ENCODE results near the gene ERRFI1. TPM values are rescaled to one million over a fixed set of nuclear protein-coding genes. Genes with fewer than 3 reads are reported as not detected.

Gene ERRFI1
- total RNA-seq, 4 donors from 2014 or later, result 26.4 to 96.8 (median 61.2) TPM

DNA sequence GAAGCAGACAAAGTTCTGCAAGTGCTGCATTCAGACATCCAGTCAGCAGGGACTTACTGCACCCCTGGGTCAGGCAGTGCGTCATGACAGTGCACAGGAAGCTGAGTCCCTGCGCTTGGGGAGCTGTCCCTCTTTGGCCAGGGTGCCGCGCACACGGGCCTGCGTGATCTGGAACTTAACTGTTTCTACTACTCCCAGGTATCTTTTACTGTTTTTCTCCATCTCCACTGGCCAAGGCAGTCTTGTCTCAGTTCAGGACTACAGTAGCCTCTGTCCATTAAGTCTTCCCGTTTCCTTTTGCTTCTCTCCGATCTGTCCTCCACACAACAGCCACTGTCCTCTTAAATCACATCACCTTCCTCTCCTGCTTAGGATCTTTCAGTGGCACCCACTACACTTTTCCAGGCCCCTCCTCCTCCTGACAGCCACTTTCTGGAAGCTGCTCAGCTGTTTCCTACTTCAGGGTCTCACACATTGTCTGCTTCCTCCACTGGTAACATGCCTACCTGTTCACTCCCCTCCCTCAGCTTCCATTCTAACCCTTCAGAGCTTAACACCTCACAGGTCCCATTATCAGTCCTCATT lies 15.9 kb downstream of the ERRFI1 start:
- no peak overlapping the region for H3K27ac ChIP-seq
- no peak overlapping the region for H3K4me3 ChIP-seq
- no peaks in the 10 kb centered on the region for H3K27me3 ChIP-seq
- peaks cover 0 to 46% (median 0%) of the 10 kb centered on the region in 3 donors for H3K36me3 ChIP-seq
- no peak for TF ChIP-seq POLR2A (IDR thresholded peaks at IDR 0.05)
- TF ChIP-seq CTCF (IDR thresholded peaks at IDR 0.05), result no peak
- H3K4me1 ChIP-seq, result peaks cover 0 to 17% (median 0%) of the 10 kb centered on the region in 4 donors
- H3K9me3 ChIP-seq, result no peaks in the 10 kb centered on the region
- no peak for DNase-seq

DNA sequence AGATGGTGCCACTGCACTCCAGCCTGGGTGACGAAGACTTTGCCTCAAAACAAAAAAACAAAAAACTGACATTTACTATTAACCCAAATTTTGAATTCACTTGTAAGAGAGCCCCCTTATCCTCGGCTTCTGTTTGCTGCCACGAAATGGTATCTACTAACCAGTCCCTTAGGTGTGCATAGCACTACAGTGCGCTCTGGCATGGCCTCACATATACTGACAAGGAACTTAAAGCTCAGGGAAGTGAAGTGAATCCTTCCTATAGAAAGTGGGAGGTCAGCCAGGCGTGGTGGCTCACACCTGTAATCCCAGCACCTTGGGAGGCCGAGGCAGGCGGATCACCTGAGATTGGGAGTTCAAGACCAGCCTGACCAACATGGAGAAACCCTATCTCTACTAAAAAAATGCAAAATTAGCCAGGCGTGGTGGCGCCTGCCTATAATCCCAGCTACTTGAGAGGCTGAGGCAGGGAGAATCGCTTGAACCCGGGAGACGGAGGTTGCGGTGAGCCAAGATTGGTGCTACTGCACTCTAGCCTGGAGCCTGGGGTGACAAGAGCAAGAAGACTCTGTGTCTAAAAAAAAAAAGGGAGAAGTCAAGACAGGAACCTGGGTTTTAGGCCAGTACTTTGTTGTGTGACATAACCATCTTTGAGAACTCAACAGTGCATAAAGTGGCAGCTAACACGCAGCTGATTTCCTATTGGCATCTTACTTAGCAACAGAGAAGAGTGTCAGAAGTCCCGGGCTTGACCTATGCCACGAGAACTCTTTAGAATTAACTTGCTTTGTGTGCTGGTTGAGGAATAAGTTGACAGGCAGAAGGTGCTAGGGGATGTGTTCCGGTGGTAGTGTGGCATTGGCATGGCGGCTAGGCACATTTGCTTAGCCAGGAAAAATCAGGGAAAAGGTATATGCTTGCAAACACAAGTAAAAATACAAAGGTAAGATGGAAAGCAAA lies 16.8 kb downstream of the ERRFI1 start:
- Histone ChIP-seq H3K36me3 (peaks cover 0 to 41% (median 0%) of the 10 kb centered on the region in 3 donors), H3K27ac (no peak overlapping the region)
- no peak for TF ChIP-seq CTCF (IDR thresholded peaks at IDR 0.05)
- no peak for TF ChIP-seq POLR2A (IDR thresholded peaks at IDR 0.05)

DNA sequence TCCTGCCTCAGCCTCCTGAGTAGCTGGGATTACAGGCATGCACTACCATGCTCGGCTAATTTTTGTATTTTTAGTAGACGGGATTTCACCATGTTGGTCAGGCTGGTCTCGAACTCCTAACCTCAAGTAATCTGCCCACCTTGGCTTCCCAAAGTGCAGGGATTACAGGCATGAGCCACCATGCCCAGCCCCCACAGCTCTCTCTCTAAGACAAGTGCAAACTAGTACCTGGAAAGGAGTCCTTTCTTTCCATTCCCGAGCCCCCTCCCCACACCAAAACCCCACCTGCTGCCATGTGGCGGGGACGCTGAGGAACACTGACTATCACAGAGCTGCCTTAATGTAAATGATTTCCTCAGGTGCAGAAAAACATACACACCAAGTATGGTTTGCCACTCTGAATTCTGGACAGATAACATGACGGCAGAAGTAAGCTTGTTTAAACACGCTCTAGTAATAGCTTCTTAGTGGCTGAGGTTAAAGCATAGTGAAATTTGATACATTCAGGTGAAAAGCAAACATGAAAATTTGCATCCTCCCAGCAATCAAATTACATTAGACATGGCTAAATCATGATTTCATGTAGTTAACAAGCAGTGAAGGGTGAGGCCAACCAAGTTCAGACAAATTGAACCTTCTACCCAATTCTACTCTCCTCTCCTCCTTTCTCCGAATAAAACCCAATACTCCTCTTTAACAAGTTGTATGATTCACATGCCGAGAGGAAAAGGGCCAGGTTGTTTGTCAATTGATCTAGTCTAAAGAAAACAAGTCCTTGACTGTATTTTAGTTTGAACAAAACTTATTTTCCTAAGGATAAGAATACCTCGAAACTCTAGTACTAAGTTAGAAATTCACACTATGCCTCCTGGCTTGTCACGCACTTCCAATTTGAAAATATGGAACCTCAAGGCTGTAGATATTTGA lies 19.8 kb downstream of the ERRFI1 start:
- Histone ChIP-seq H3K4me1 (peaks cover 0 to 9% (median 0%) of the 10 kb centered on the region in 4 donors), H3K9me3 (no peaks in the 10 kb centered on the region), H3K27me3 (no peaks in the 10 kb centered on the region), H3K36me3 (peaks cover 0 to 13% (median 0%) of the 10 kb centered on the region in 3 donors), H3K27ac (peak overlapping the region in 3 of 4 donors; percentile 21 to 78 (median 38)), H3K4me3 (no peak overlapping the region)
- DNase-seq, result no peak
- TF ChIP-seq POLR2A (IDR thresholded peaks at IDR 0.05) (no peak), CTCF (IDR thresholded peaks at IDR 0.05) (no peak)

More for the DNA sequence above, 16.8 kb downstream of the ERRFI1 start:
- H3K9me3 ChIP-seq, result no peaks in the 10 kb centered on the region
- H3K4me1 ChIP-seq, result peaks cover 0 to 10% (median 0%) of the 10 kb centered on the region in 4 donors
- H3K4me3 ChIP-seq, result no peak overlapping the region
- H3K27me3 ChIP-seq, result no peaks in the 10 kb centered on the region
- no peak for DNase-seq

GRCh38 chr1:8004803-8005573 lies 21.1 kb downstream of the ERRFI1 start:
- Histone ChIP-seq H3K27me3 (no peaks in the 10 kb centered on the region), H3K4me1 (peaks cover 0 to 9% (median 0%) of the 10 kb centered on the region in 4 donors), H3K9me3 (no peaks in the 10 kb centered on the region), H3K27ac (peak overlapping the region; percentile 28 to 78 (median 42)), H3K36me3 (peaks cover 0 to under 1% (median 0%) of the 10 kb centered on the region in 3 donors), H3K4me3 (no peak overlapping the region)
- TF ChIP-seq POLR2A (IDR thresholded peaks at IDR 0.05), result no peak
- no peak for TF ChIP-seq CTCF (IDR thresholded peaks at IDR 0.05)
- DNase-seq, result peak; percentile 37 to 84 (median 69)
